ENCODE measurements around the gene INAVA.

DNA sequence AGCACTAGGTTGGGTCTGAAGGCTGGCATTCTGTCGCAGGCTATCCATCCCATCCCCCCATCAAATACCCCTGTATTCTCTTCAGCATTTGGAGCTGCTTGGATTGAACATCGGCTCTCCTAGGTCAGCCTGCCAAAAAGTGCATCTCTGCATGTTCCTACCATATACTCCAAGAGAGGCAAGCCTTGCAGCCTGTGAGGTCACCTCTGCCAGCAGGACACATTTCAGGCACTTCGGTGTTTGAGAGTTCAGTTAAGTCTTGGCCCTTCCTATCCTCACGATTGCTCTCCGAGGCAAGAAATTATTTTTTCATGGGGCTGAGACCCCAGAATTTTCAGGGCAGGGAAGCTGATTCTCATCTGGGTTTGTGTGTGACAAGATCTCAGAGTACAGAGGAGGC, 19.3 kb upstream of the INAVA start:
- no peak for TF ChIP-seq POLR2A (IDR thresholded peaks at IDR 0.05; ENCODE audit: low read length)
- no peak for TF ChIP-seq GATA1 (IDR thresholded peaks at IDR 0.05; ENCODE audit: low read depth, low read length)

All from erythroblast (primary cell).